G401 (cell line): ENCODE results near the gene ZNF76. TPM values are rescaled to one million over a fixed set of nuclear protein-coding genes. Genes with fewer than 3 reads are reported as not detected.
A peak's percentile ranks its signal among the peaks of the same experiment; 100 is the strongest.
"Not testable (repeated sequence)": the region's sequence is repeated elsewhere in the genome, so short reads cannot be mapped to it uniquely, and the experiment has no call there.

Experiments used
- DNase-seq: peaks from one replicate; pipeline ENCODE4 v3.0.0-alpha.2; 2015; ENCODE audit warnings: low spot score
- in situ Hi-C: cut with HindIII; loops from 2 replicates; pipeline ENCODE4 v1.10.0; 2016; ENCODE audit warnings: low sequenced_read_pairs, mixed read lengths
- total RNA-seq: library from RNA; depleted of rRNA; stranded (reverse); fragments of >200 nt; shearing (Covaris generic); gene quantifications from 2 replicates; pipeline ENCODE4 v1.2.3, GENCODE V29; 2014

The ZNF76 gene
- total RNA-seq, 1 experiment from 2014 or later = 26.0 TPM

DNA sequence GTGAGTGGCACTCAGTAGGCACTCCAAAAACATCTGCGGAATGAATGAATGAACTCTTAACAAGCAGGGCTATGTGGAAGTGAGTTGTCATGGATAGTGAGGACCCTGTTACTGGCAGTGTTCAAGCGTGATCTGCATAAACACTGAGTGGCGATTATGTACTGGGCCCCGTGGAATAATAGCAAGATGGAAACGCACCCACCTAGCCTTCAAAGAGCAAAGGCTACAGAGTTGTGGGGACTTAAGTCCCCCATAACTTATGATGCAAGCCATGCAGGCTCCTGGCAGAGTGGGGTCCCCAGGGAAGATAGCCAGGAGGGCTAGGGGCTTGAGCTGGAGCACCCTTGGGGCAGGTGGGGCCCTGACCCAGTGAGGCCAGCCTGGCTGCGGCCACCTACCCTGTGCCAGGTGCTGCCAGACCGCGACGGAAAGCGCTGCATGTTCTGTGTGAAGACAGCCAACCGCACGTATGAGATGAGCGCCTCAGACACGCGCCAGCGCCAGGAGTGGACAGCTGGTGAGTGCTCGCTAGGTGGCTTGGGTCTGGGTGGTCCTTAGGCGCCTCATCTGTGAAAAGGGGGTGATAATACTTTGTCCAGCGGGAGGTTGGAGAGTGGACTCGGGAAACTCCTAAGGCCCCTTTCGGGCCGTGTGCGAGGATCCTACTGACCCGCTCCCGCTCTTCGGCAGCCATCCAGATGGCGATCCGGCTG, 58.1 kb downstream of the ZNF76 start:
- in situ Hi-C loops = no loop called here
- DNase-seq = peak; percentile 40

DNA sequence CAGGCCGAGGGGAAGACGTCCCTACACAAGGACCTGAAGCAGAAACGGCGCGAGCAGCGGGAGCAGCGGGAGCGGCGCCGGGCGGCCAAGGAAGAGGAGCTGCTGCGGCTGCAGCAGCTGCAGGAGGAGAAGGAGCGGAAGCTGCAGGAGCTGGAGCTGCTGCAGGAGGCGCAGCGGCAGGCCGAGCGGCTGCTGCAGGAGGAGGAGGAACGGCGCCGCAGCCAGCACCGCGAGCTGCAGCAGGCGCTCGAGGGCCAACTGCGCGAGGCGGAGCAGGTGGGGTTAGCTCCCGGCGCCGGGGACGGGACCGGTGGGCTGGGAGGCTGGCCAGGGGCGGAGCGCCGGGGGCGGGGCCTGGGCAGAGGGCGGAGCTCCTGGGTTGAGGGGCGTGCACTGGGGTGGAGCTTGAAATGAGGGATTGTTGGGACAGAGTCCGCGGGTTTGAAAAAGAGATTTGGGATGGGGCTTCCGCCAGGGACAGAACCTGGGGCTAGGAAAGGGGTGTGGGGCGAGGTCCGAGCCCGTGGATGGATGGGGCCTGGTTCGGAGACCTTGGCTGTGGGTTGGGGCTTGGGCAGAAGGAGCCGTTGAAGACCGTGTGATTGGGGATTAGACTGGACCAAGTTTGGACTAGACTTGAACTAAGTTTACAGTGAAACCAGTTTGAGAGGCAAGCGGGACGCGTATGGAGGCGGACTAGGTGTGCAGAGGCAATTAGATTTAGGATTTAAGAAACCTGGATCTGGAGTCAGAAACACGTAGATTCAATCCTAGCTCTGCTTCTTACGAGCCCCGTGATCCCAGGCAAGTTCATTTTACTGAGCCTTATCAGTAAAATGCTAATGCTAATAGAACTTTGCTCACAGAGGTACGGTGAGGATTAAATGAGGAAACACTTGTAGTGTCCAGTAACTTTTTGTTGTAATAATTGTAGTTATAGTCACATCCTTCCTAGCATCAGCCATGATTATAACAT, 58.9 kb downstream of the ZNF76 start:
- DNase-seq = peak; percentile 84
- in situ Hi-C loops = no loop called here

DNA sequence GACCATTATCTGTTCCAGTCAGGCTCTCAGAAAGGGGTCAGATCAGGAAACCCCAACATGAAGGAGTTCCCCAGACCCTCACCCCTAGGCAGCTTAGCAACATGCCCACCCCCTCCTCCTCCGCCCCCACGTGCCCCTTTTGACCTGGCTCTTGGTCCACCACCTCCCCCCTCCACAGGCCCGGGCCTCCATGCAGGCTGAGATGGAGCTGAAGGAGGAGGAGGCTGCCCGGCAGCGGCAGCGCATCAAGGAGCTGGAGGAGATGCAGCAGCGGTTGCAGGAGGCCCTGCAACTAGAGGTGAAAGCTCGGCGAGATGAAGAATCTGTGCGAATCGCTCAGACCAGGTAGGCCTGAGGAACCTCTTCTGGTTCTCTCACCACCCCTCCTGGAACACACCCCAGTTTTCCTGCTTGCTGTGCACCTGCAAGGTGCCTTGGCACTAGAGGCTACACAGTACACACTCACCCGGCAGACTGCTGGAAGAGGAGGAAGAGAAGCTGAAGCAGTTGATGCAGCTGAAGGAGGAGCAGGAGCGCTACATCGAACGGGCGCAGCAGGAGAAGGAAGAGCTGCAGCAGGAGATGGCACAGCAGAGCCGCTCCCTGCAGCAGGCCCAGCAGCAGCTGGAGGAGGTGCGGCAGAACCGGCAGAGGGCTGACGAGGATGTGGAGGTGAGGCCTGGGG, 60.0 kb downstream of the ZNF76 start:
- DNase-seq = no peak
- in situ Hi-C loops = no loop called here

DNA sequence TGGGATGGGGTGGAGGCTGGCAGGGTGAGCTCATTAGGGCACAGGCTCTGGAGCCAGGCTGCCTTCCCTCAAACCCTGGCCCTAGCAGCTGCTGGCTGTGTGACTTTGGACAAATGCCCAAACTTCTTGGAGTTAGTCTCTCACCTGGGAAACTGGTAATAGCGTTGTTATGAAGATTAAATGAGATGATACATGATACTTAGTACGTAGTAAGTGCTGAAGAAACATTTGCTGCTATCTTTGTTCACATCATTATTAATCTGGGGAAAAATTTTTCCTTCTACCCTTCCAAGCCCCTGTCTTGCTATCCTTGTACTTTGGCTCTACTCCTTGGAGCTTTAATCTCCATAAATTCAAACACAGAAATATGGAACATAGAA, 60.5 kb downstream of the ZNF76 start:
- in situ Hi-C loops = no loop called here
- no peak for DNase-seq

DNA sequence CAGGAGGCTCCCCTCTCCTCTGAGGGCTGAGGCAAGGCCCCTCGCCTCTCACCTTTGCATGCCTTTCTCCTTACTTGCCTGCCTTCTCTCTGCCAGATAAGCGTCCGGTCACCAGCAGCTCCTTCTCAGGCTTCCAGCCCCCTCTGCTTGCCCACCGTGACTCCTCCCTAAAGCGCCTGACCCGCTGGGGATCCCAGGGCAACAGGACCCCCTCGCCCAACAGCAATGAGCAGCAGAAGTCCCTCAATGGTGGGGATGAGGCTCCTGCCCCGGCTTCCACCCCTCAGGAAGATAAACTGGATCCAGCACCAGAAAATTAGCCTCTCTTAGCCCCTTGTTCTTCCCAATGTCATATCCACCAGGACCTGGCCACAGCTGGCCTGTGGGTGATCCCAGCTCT, 61.6 kb downstream of the ZNF76 start:
- no peak for DNase-seq
- in situ Hi-C loops = no loop called here

DNA sequence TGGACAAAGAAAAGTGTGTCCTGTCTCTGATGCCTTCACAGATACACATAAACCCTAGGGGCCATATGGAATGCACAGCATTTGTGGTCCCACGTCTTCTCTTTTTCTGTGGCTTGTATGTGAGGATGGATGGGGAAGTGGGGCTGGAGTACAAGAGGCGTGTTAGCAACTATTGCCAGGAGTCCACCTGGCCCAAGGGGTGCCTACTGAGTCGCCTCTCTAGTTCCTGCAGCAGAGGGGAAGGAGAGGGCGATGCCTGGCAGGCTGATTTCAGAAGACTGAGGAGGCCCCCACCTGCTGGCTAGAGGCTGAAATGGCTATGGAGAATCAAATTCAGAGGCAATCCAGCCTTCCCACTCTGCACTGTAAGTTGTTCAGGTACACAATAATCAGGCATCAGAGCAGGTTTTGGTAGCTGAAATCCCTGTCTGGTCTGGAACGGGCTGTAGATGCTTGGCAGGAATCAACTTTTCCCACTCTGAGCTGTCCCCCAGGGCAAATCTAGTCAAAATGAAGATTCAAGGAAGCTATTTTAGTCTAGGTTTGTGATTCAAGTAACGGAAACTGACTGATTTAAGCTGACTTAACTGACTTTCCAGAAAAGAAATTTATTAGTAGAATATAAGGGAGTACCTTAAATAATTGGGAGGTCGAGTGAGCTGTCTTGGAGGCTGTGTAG, 68.0 kb downstream of the ZNF76 start:
- in situ Hi-C loops = no loop called here

DNA sequence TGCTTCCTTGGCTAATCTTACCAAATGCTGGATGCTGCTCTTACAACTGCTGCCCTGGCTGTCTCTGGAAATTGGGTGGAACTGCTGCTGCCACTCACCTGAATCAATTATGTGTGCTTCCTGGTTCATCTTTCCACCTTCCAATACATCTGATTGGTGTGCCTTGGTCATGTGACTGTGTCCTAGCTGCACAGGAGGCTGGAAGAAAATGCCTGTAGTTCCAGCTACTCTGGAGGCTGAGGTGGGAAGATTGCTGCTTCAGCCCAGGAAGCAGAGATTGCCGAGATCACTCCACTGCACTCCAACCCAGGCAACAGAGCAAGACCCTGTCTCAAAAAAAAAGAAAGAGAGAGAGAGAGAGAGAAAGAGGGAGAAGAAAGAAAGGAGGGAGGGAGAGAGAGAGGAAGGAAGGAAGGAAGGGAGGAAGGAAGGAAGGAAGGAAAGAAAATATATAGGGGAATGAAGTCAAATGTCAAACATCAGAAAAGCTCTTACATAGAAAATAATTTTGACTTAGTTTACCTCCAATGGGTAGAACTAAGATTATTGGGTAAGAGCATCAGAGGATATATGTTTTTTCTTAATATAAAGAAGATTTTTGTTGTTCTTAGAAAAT, 68.7 kb downstream of the ZNF76 start:
- no peak for DNase-seq
- in situ Hi-C loops = no loop called here

More for the DNA sequence above, 68.0 kb downstream of the ZNF76 start:
- DNase-seq = peak; percentile 41

DNA sequence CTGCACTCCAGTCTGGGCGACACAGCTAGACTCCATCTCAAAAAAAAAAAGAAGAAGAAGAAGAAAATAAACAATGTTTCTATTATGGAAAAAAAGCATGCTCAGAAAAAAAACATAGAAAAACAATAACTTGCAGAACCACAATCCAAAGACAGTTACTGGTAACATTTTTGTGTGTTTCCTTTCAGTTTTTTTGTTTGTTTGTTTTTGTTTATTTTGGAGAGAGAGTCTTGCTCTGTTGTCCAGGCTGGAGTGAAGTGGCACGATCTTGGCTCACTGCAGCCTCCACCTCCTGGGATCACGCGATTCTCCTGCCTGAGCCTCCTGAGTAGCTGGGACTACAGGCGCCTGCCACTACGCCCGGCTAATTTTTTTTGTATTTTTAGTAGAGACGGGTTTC, 69.4 kb downstream of the ZNF76 start:
- in situ Hi-C loops, DNase-seq: not testable (repeated sequence)

DNA sequence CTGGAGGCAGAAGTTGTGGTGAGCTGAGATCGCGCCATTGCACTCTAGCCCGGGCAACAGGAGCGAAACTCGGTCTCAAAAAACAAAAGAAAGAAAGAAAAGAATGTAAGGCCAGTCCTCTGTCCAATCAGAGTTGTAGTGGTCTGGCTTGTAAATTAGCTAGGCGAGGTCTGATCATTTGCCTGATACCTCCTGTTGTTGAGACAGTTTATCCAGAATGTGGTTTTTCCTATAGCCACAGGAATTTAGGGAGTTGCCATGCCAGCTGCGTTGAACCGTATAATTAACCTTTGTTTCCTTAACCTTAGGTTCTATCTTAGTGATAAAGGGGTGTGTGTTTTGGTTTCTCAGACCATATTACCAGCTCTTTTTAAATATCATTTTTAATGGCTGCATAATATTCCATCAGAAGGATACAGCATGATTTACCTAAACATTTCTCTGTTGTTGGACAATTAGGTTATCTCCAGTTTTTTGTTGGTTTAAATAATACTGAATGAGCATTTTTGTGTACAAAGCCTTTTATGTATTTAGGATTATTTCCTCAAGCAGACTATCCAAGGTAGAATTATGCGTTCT, 71.1 kb downstream of the ZNF76 start:
- no peak for DNase-seq
- in situ Hi-C loops = no loop called here

DNA sequence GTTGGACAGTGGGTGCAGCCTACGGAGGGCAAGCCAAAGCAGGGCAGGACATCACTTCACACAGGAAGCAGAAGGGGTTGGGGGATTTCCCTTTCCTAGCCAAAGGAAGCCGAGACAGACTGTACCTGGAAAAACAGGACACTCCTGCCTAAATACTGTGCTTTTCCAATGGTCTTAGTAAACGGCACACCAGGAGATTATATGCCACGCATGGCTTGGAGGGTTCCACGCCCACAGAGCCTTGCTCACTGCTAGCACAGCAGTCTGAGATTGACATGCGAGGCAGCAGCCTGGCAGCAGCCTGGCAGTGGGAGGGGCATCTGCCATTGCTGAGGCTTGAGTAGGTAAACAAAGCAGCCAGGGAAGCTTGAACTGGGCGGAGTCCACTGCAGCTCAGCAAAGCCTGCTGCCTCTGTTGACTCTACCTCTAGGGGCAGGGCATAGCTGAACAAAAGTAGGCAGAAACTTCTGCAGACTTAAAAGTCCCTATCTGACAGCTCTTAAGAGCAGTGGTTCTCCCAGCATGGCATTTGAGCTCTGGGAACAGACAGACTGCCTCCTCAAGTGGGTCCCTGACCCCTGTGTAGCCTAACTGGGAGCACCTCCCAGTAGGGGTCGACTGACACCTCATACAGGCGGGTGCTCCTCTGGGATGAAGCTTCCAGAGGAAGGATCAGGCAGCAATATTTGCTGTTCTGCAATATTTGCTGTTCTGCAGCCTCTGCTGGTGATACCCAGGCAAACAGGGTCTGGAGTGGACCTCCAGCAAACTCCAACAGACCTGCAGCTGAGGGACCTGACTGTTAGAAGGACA, 72.7 kb downstream of the ZNF76 start:
- in situ Hi-C loops, DNase-seq: not testable (repeated sequence)

DNA sequence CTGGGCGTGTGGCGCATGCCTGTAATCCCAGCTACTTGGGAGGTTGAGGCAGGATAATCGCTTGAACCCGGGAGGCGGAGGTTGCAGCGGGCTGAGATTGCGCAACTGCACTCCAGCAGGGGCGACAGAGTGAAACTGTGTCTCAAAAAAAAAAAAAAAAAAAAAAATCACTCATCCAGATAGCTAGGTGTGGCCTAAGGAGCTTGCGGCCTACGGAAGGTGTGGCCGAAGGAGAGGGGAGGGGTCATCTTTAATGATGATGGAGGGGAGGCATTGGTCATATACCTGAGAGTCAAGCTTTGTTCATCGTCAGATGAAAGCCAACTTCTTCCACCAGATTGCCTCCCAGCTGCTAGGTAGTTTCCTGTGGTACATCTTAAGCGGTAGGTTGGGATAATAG, 82.0 kb downstream of the ZNF76 start:
- DNase-seq = no peak
- in situ Hi-C loops = no loop called here

DNA sequence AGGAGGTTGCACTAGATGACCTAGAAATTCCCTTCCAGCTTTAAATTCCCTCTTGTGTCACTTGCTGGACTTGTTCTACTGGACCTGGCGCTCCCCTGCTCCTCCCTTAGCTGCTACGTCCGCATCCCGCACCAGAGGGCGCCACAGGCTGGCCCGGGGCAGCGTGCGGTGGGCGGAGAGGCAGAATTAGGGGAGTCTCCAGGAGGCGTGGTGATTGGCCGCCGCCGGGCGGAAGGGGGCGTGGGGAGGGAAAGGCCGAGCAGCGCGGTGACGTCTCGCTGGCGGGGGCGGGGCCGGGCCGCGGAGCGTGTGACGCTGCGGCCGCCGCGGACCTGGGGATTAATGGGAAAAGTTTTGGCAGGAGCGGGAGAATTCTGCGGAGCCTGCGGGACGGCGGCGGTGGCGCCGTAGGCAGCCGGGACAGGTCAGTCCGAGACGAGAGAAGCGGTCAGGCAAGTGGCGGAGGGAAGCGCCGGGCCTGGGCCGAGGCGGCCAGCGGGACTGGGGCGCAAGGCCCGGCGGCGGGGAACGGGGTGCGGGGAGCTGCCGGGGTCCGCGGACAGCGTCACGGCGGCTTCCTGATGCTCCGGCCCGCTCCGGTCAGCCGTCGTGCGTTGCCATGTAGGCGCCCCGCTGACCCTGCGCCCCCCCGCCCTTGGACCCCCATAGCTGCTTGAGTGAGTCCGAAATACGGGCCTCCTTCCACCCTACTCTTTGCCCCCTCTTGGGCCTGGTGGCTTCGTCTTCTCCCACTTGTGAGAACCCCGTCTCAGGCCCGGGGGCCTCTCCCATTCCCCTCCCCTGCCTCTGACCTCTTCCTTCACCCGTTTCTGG, 82.9 kb downstream of the ZNF76 start, which contains the start of gene PPARD:
Gene PPARD, plus strand, starts transcription at position 301 of the 834 bp plus-strand sequence. CDS start 68,530 bp downstream, outside the sequence.
- DNase-seq = peak; percentile 98
- in situ Hi-C loops = no loop called here

DNA sequence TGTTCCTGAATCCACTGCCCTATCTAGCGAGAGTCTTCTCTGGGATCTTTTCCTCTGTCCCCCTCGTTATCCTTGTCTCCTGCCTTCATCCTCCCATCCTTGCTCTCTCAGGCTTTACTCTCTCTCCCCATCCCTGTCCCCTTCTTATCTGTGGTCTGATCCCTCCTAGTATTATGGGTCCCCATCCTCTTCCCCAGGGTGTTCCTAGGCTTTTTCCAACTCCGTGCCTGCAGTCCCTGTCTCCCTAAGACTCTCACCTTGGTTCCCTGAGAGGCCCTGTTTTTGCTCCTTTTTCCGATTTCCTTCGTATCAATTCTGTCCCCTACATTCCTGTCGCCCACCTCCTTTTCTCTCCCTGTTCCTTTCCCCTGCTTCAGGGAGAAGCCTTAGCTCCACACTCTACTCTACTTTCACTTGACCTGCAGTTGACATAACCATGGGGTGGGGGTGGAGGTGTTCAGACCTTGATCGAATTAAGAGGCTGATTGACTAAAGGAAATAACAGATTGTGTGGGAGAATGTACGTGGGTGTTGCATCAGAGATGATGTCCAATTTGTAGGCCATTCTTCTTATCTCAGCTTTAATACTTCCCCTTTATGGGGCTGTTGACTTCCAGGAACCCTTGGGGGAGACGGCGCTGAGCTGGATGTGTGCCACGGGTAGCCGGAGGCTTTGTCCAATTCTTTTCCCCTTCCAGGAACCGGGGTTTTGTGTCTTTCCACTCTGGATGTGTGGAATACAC, 83.7 kb downstream of the ZNF76 start:
- peak; percentile 25 for DNase-seq
- in situ Hi-C loops = no loop called here

DNA sequence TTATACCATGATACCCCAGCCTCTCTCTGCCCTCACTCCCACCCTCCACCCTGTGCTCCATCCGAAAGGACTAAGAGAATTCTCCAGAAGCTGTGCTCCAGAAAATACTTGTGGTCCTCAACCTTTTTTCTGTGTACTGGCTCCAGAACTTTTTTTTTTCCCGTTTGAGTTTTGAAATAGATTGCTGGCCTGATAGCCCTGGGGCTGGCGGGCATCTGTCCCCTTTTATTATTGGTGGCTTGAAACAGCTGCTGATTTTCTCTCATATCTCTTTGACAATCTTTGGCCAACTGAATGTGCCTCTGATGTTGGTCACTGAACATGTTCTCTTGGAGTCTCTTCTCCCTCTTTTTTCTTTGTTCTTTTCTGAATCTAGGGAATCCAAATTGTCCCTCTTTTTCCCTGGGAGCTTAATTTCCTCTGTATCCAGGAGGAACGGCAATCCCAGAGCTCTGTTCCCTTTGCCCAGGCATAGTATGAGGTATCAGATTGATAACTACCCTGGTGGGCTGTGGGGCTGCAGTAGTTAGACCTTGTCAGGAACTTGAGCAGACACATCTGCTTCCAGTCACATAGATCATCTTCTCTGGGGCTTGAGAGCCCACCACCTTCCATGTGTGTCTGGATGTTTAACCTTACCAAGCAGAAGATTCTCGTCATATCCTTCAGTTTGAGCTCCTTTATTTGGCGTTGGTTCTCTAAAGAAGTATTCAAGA, 84.5 kb downstream of the ZNF76 start:
- DNase-seq = no peak
- in situ Hi-C loops = no loop called here
